ENCODE results near the gene BCAM.

The BCAM gene

DNA sequence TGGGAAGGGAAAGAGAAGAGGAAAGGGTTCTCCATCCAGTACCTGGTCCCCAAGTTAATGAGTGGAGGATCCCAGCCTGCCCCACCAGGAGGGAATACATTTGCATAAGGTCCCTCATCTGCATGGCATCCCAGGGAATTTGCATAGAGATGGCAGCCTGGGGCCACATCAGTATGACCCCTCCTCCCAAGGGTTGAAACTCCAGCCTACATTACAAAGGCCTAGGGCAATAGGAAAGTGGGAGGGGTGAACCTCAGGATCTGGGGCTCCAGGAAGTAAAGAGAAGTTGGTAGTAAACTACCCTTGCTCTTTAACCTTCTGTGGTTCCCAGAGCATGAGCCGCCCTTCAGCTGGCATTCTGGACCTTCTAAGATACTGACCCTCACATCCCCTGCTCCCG, 30.4 kb downstream of the BCAM start:
- TF ChIP-seq CEBPB (IDR thresholded peaks at IDR 0.05) (no peak), TCF12 (IDR thresholded peaks at IDR 0.05; ENCODE audit: low read depth) (no peak), FOXM1 (IDR thresholded peaks at IDR 0.05; ENCODE audit: borderline replicate concordance, low read depth) (no peak), USF1 (IDR thresholded peaks at IDR 0.05) (no peak), REST (IDR thresholded peaks at IDR 0.05; ENCODE audit: low read depth) (no peak), TAF1 (IDR thresholded peaks at IDR 0.05; ENCODE audit: low read depth) (no peak), NFIC (IDR thresholded peaks at IDR 0.05) (no peak), RAD21 (IDR thresholded peaks at IDR 0.05; ENCODE audit: low read depth) (no peak), CREB1 (IDR thresholded peaks at IDR 0.05; ENCODE audit: low read depth) (no peak), YY1 (IDR thresholded peaks at IDR 0.05; ENCODE audit: low read depth) (no peak), EP300 (IDR thresholded peaks at IDR 0.05; ENCODE audit: borderline replicate concordance) (no peak), ZBTB7A (IDR thresholded peaks at IDR 0.05; ENCODE audit: low read depth) (no peak), MAX (IDR thresholded peaks at IDR 0.05) (no peak), EGR1 (IDR thresholded peaks at IDR 0.05) (no peak), TEAD4 (IDR thresholded peaks at IDR 0.05) (no peak)

- TF ChIP-seq REST (IDR thresholded peaks at IDR 0.05; ENCODE audit: low read depth) (no peak), EP300 (IDR thresholded peaks at IDR 0.05; ENCODE audit: borderline replicate concordance) (no peak), RAD21 (IDR thresholded peaks at IDR 0.05; ENCODE audit: low read depth) (no peak), YY1 (IDR thresholded peaks at IDR 0.05; ENCODE audit: low read depth) (no peak), TAF1 (IDR thresholded peaks at IDR 0.05; ENCODE audit: low read depth) (no peak), USF1 (IDR thresholded peaks at IDR 0.05) (no peak), EGR1 (IDR thresholded peaks at IDR 0.05) (no peak), CEBPB (IDR thresholded peaks at IDR 0.05) (no peak)
These were observed 31.9 kb downstream of the BCAM start for GRCh38 chr19:44840811-44841210.

DNA sequence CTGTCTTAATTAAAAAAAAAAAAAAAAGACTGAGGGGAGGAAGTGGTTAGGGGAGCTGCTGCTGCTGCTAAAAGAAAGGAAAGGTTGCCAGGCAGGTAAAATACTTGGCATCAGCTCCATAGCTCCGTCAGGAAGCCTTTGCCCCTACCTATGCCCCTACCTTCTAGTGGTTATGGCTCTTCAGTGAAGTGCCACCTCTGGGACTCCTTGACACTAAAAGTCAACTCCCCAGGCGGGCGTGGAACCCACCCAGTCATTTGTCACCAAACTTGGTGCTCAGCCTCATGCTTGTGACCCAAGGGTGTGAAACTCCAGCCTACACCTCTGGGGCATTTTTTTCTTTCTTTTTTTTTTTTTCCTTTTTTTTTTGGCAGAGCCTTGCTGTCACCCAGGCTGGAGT, 32.3 kb downstream of the BCAM start:
- no peak for TF ChIP-seq TCF12 (IDR thresholded peaks at IDR 0.05; ENCODE audit: low read depth)
- no peak for TF ChIP-seq MAX (IDR thresholded peaks at IDR 0.05)
- no peak for TF ChIP-seq RAD21 (IDR thresholded peaks at IDR 0.05; ENCODE audit: low read depth)
- no peak for TF ChIP-seq NFIC (IDR thresholded peaks at IDR 0.05)
- no peak for TF ChIP-seq REST (IDR thresholded peaks at IDR 0.05; ENCODE audit: low read depth)

- TF ChIP-seq CREB1 (IDR thresholded peaks at IDR 0.05; ENCODE audit: low read depth) (no peak), NFIC (IDR thresholded peaks at IDR 0.05) (no peak), EP300 (IDR thresholded peaks at IDR 0.05; ENCODE audit: borderline replicate concordance) (no peak), TEAD4 (IDR thresholded peaks at IDR 0.05) (no peak), TCF12 (IDR thresholded peaks at IDR 0.05; ENCODE audit: low read depth) (no peak), MAX (IDR thresholded peaks at IDR 0.05) (no peak), YY1 (IDR thresholded peaks at IDR 0.05; ENCODE audit: low read depth) (no peak), USF1 (IDR thresholded peaks at IDR 0.05) (no peak), CEBPB (IDR thresholded peaks at IDR 0.05) (no peak), TAF1 (IDR thresholded peaks at IDR 0.05; ENCODE audit: low read depth) (no peak), REST (IDR thresholded peaks at IDR 0.05; ENCODE audit: low read depth) (no peak), FOXM1 (IDR thresholded peaks at IDR 0.05; ENCODE audit: borderline replicate concordance, low read depth) (no peak), ZBTB7A (IDR thresholded peaks at IDR 0.05; ENCODE audit: low read depth) (no peak)
These were observed 36.3 kb downstream of the BCAM start for GRCh38 chr19:44845286-44845611.

Data from Ishikawa (cell line).